ENCODE data around the gene SFSWAP. TPM values are rescaled to one million over a fixed set of nuclear protein-coding genes. Genes with fewer than 3 reads are reported as not detected.

Gene SFSWAP
- total and polyA plus RNA-seq, 5 donors from 2014 or later = 14.6 to 105 (median 18.3) TPM

- Mint-ChIP-seq H3K36me3 (no peaks in the 10 kb centered on the region), H3K27ac (no peak overlapping the region), H3K27me3 (no peaks in the 10 kb centered on the region), H3K4me3 (no peak overlapping the region), H3K4me1 (no peaks in the 10 kb centered on the region), H3K9me3 (peaks cover 0 to 2% (median 0%) of the 10 kb centered on the region in 7 donors)
- ATAC-seq (ENCODE audit: low read depth in 2 of 2) (no peak), DNase-seq (no peak)
- Histone ChIP-seq H3K9me3 (ENCODE audit: control insufficient read depth in 2 of 2, low read length in 2 of 2) (no peaks in the 10 kb centered on the region), H3K4me3 (ENCODE audit: low read depth, low read length) (no peak overlapping the region), H3K36me3 (ENCODE audit: control insufficient read depth, insufficient read depth, low read length) (no peaks in the 10 kb centered on the region), H3K4me1 (ENCODE audit: control insufficient read depth, insufficient read depth, low read length, poor library complexity, severe bottlenecking) (no peaks in the 10 kb centered on the region), H3K27ac (ENCODE audit: insufficient read depth, low read length, poor library complexity, severe bottlenecking) (no peak overlapping the region), H3K27me3 (ENCODE audit: control insufficient read depth, insufficient read depth, low read length) (no peaks in the 10 kb centered on the region)
Observed at GRCh38 chr12:131688131-131688844, 22.6 kb upstream of the SFSWAP start.

GRCh38 chr12:131688845-131689154 lies 22.1 kb upstream of the SFSWAP start:
- Histone ChIP-seq H3K4me1 (ENCODE audit: control insufficient read depth, insufficient read depth, low read length, poor library complexity, severe bottlenecking) (no peaks in the 10 kb centered on the region), H3K27ac (ENCODE audit: insufficient read depth, low read length, poor library complexity, severe bottlenecking) (no peak overlapping the region), H3K9me3 (ENCODE audit: control insufficient read depth in 2 of 2, low read length in 2 of 2) (no peaks in the 10 kb centered on the region), H3K27me3 (ENCODE audit: control insufficient read depth, insufficient read depth, low read length) (no peaks in the 10 kb centered on the region), H3K4me3 (ENCODE audit: low read depth, low read length) (no peak overlapping the region), H3K36me3 (ENCODE audit: control insufficient read depth, insufficient read depth, low read length) (no peaks in the 10 kb centered on the region)
- H3K36me3 Mint-ChIP-seq = no peaks in the 10 kb centered on the region
- no peak for ATAC-seq (ENCODE audit: low read depth in 2 of 2)
- H3K27ac Mint-ChIP-seq = peak overlapping the region in 1 of 3 donors; percentile 77
- no peaks in the 10 kb centered on the region for H3K4me1 Mint-ChIP-seq
- H3K9me3 Mint-ChIP-seq = peaks cover 0 to 2% (median 0%) of the 10 kb centered on the region in 7 donors
- H3K4me3 Mint-ChIP-seq = no peak overlapping the region
- no peaks in the 10 kb centered on the region for H3K27me3 Mint-ChIP-seq
- no peak for DNase-seq

GRCh38 chr12:131690320-131690719 lies 20.6 kb upstream of the SFSWAP start:
- DNase-seq = no peak
- no peaks in the 10 kb centered on the region for H3K36me3 ChIP-seq (ENCODE audit: control insufficient read depth, insufficient read depth, low read length)
- no peak overlapping the region for H3K27ac ChIP-seq (ENCODE audit: insufficient read depth, low read length, poor library complexity, severe bottlenecking)
- H3K9me3 ChIP-seq (ENCODE audit: control insufficient read depth in 2 of 2, low read length in 2 of 2) = no peaks in the 10 kb centered on the region
- no peaks in the 10 kb centered on the region for H3K36me3 Mint-ChIP-seq
- peak overlapping the region in 1 of 3 donors; percentile 23 for H3K27ac Mint-ChIP-seq
- no peaks in the 10 kb centered on the region for H3K4me1 Mint-ChIP-seq
- no peaks in the 10 kb centered on the region for H3K27me3 Mint-ChIP-seq
- H3K4me3 ChIP-seq (ENCODE audit: low read depth, low read length) = no peak overlapping the region
- no peak for ATAC-seq (ENCODE audit: low read depth in 2 of 2)
- no peaks in the 10 kb centered on the region for H3K4me1 ChIP-seq (ENCODE audit: control insufficient read depth, insufficient read depth, low read length, poor library complexity, severe bottlenecking)
- peaks cover 0 to 2% (median 0%) of the 10 kb centered on the region in 7 donors for H3K9me3 Mint-ChIP-seq
- H3K27me3 ChIP-seq (ENCODE audit: control insufficient read depth, insufficient read depth, low read length) = peaks cover under 1% of the 10 kb centered on the region
- H3K4me3 Mint-ChIP-seq = no peak overlapping the region

GRCh38 chr12:131692431-131692830 lies 18.5 kb upstream of the SFSWAP start:
- Histone ChIP-seq H3K9me3 (ENCODE audit: control insufficient read depth in 2 of 2, low read length in 2 of 2) (no peaks in the 10 kb centered on the region), H3K4me3 (ENCODE audit: low read depth, low read length) (no peak overlapping the region), H3K27ac (ENCODE audit: insufficient read depth, low read length, poor library complexity, severe bottlenecking) (no peak overlapping the region), H3K4me1 (ENCODE audit: control insufficient read depth, insufficient read depth, low read length, poor library complexity, severe bottlenecking) (no peaks in the 10 kb centered on the region), H3K27me3 (ENCODE audit: control insufficient read depth, insufficient read depth, low read length) (peaks cover 2% of the 10 kb centered on the region), H3K36me3 (ENCODE audit: control insufficient read depth, insufficient read depth, low read length) (no peaks in the 10 kb centered on the region)
- H3K9me3 Mint-ChIP-seq = peaks cover 0 to 2% (median 0%) of the 10 kb centered on the region in 7 donors
- no peaks in the 10 kb centered on the region for H3K27me3 Mint-ChIP-seq
- no peak overlapping the region for H3K27ac Mint-ChIP-seq
- ATAC-seq (ENCODE audit: low read depth in 2 of 2) (no peak), DNase-seq (no peak)
- H3K4me3 Mint-ChIP-seq = no peak overlapping the region
- no peaks in the 10 kb centered on the region for H3K36me3 Mint-ChIP-seq
- H3K4me1 Mint-ChIP-seq = no peaks in the 10 kb centered on the region

- no peaks in the 10 kb centered on the region for H3K36me3 Mint-ChIP-seq
- Histone ChIP-seq H3K27ac (ENCODE audit: insufficient read depth, low read length, poor library complexity, severe bottlenecking) (no peak overlapping the region), H3K36me3 (ENCODE audit: control insufficient read depth, insufficient read depth, low read length) (no peaks in the 10 kb centered on the region), H3K4me3 (ENCODE audit: low read depth, low read length) (no peak overlapping the region), H3K4me1 (ENCODE audit: control insufficient read depth, insufficient read depth, low read length, poor library complexity, severe bottlenecking) (no peaks in the 10 kb centered on the region), H3K27me3 (ENCODE audit: control insufficient read depth, insufficient read depth, low read length) (peaks cover 4% of the 10 kb centered on the region), H3K9me3 (ENCODE audit: control insufficient read depth in 2 of 2, low read length in 2 of 2) (no peaks in the 10 kb centered on the region)
- H3K27ac Mint-ChIP-seq = no peak overlapping the region
- H3K9me3 Mint-ChIP-seq = peaks cover 0 to 2% (median 0%) of the 10 kb centered on the region in 7 donors
- H3K4me1 Mint-ChIP-seq = no peaks in the 10 kb centered on the region
- no peak for ATAC-seq (ENCODE audit: low read depth in 2 of 2)
- DNase-seq = no peak
- H3K4me3 Mint-ChIP-seq = no peak overlapping the region
- no peaks in the 10 kb centered on the region for H3K27me3 Mint-ChIP-seq
Observed at GRCh38 chr12:131693149-131693548, 17.7 kb upstream of the SFSWAP start.

GRCh38 chr12:131694116-131694838 lies 16.6 kb upstream of the SFSWAP start:
- Mint-ChIP-seq H3K4me3 (no peak overlapping the region), H3K27ac (no peak overlapping the region), H3K4me1 (no peaks in the 10 kb centered on the region), H3K9me3 (peaks cover 0 to 2% (median 0%) of the 10 kb centered on the region in 7 donors), H3K27me3 (peaks cover 2% of the 10 kb centered on the region), H3K36me3 (no peaks in the 10 kb centered on the region)
- Histone ChIP-seq H3K4me1 (ENCODE audit: control insufficient read depth, insufficient read depth, low read length, poor library complexity, severe bottlenecking) (no peaks in the 10 kb centered on the region), H3K27ac (ENCODE audit: insufficient read depth, low read length, poor library complexity, severe bottlenecking) (no peak overlapping the region), H3K36me3 (ENCODE audit: control insufficient read depth, insufficient read depth, low read length) (no peaks in the 10 kb centered on the region), H3K27me3 (ENCODE audit: control insufficient read depth, insufficient read depth, low read length) (peaks cover 4% of the 10 kb centered on the region), H3K9me3 (ENCODE audit: control insufficient read depth in 2 of 2, low read length in 2 of 2) (no peaks in the 10 kb centered on the region), H3K4me3 (ENCODE audit: low read depth, low read length) (no peak overlapping the region)
- no peak for DNase-seq
- no peak for ATAC-seq (ENCODE audit: low read depth in 2 of 2)

- H3K9me3 Mint-ChIP-seq = no peaks in the 10 kb centered on the region
- no peaks in the 10 kb centered on the region for H3K4me1 Mint-ChIP-seq
- Histone ChIP-seq H3K36me3 (ENCODE audit: control insufficient read depth, insufficient read depth, low read length) (no peaks in the 10 kb centered on the region), H3K4me3 (ENCODE audit: low read depth, low read length) (no peak overlapping the region), H3K4me1 (ENCODE audit: control insufficient read depth, insufficient read depth, low read length, poor library complexity, severe bottlenecking) (no peaks in the 10 kb centered on the region), H3K27me3 (ENCODE audit: control insufficient read depth, insufficient read depth, low read length) (peaks cover 4% of the 10 kb centered on the region), H3K27ac (ENCODE audit: insufficient read depth, low read length, poor library complexity, severe bottlenecking) (no peak overlapping the region), H3K9me3 (ENCODE audit: control insufficient read depth in 2 of 2, low read length in 2 of 2) (no peaks in the 10 kb centered on the region)
- peaks cover 4% of the 10 kb centered on the region for H3K27me3 Mint-ChIP-seq
- ATAC-seq (ENCODE audit: low read depth in 2 of 2) (no peak), DNase-seq (no peak)
- peaks cover 3% of the 10 kb centered on the region for H3K36me3 Mint-ChIP-seq
- no peak overlapping the region for H3K27ac Mint-ChIP-seq
- H3K4me3 Mint-ChIP-seq = no peak overlapping the region
Observed at GRCh38 chr12:131695968-131696367, 14.9 kb upstream of the SFSWAP start.

- H3K9me3 Mint-ChIP-seq = peaks cover 0 to under 1% (median 0%) of the 10 kb centered on the region in 7 donors
- H3K4me1 Mint-ChIP-seq = no peaks in the 10 kb centered on the region
- peaks cover 6% of the 10 kb centered on the region for H3K27me3 Mint-ChIP-seq
- H3K4me3 Mint-ChIP-seq = no peak overlapping the region
- H3K36me3 ChIP-seq (ENCODE audit: control insufficient read depth, insufficient read depth, low read length) = no peaks in the 10 kb centered on the region
- H3K4me1 ChIP-seq (ENCODE audit: control insufficient read depth, insufficient read depth, low read length, poor library complexity, severe bottlenecking) = no peaks in the 10 kb centered on the region
- DNase-seq (no peak), ATAC-seq (ENCODE audit: low read depth in 2 of 2) (no peak)
- H3K27ac Mint-ChIP-seq = no peak overlapping the region
- H3K36me3 Mint-ChIP-seq = peaks cover 3% of the 10 kb centered on the region
- peaks cover 4% of the 10 kb centered on the region for H3K27me3 ChIP-seq (ENCODE audit: control insufficient read depth, insufficient read depth, low read length)
- H3K27ac ChIP-seq (ENCODE audit: insufficient read depth, low read length, poor library complexity, severe bottlenecking) = no peak overlapping the region
- peaks cover 0 to 3% of the 10 kb centered on the region in 2 experiments for H3K9me3 ChIP-seq (ENCODE audit: control insufficient read depth in 2 of 2, low read length in 2 of 2)
- H3K4me3 ChIP-seq (ENCODE audit: low read depth, low read length) = no peak overlapping the region
Observed at GRCh38 chr12:131698286-131698685, 12.6 kb upstream of the SFSWAP start.

All from CD4-positive, CD25-positive, alpha-beta regulatory T cell (primary cell).